HG03354 (cell line): ENCODE data around the gene SPRED3.
"Not testable (repeated sequence)": the region's sequence is repeated elsewhere in the genome, so short reads cannot be mapped to it uniquely, and the experiment has no call there.

Source experiments
- ATAC-seq: cut with Tn5 transposase; IDR thresholded peaks from one replicate; pipeline ENCODE4 v1.9.1; 2021; ENCODE audit warnings: mild to moderate bottlenecking; ENCODE audit not compliant: unreplicated experiment, poor library complexity, severe bottlenecking

SPRED3 gene

GRCh38 chr19:38388349-38389100 is at the start of gene SPRED3:
Gene SPRED3 (plus strand): TSS chr19:38388697. CDS start chr19:38390303, 1,606 bp downstream.
- ATAC-seq: no peak

- not testable (repeated sequence) for ATAC-seq
Observed at GRCh38 chr19:38339011-38339410, 49.5 kb upstream of the SPRED3 start.

GRCh38 chr19:38340927-38341326 is 47.6 kb upstream of the SPRED3 start:
- no peak for ATAC-seq

- no peak for ATAC-seq
Observed at GRCh38 chr19:38346837-38347236, 41.7 kb upstream of the SPRED3 start.

GRCh38 chr19:38350883-38351282 is 37.6 kb upstream of the SPRED3 start:
- no peak for ATAC-seq

- no peak for ATAC-seq
Observed at GRCh38 chr19:38351865-38352395, 36.6 kb upstream of the SPRED3 start.

- ATAC-seq: no peak
Observed at GRCh38 chr19:38352611-38353010, 35.9 kb upstream of the SPRED3 start.

GRCh38 chr19:38355728-38356725 is 32.5 kb upstream of the SPRED3 start:
- no peak for ATAC-seq

GRCh38 chr19:38358071-38358470 is 30.4 kb upstream of the SPRED3 start:
- ATAC-seq: no peak

GRCh38 chr19:38359242-38360021 is 29.1 kb upstream of the SPRED3 start:
- ATAC-seq: no peak

GRCh38 chr19:38360351-38360750 is 28.1 kb upstream of the SPRED3 start:
- ATAC-seq: no peak

- ATAC-seq: no peak
Observed at GRCh38 chr19:38360839-38361631, 27.5 kb upstream of the SPRED3 start.

- no peak for ATAC-seq
Observed at GRCh38 chr19:38361633-38362075, 26.8 kb upstream of the SPRED3 start.

GRCh38 chr19:38362076-38362945 is 26.2 kb upstream of the SPRED3 start:
- no peak for ATAC-seq

GRCh38 chr19:38362946-38363688 is 25.4 kb upstream of the SPRED3 start:
- ATAC-seq: not testable (repeated sequence)

- no peak for ATAC-seq
Observed at GRCh38 chr19:38367041-38367440, 21.5 kb upstream of the SPRED3 start.

GRCh38 chr19:38369584-38369983 is 18.9 kb upstream of the SPRED3 start:
- no peak for ATAC-seq
